22Rv1 (cell line): Measurements from ENCODE around the gene RNF180.
"Not testable (repeated sequence)": the region's sequence is repeated elsewhere in the genome, so short reads cannot be mapped to it uniquely, and the experiment has no call there.

ENCODE experiments used
- H3K27ac ChIP-seq: fragments of 450-650 bp; 2 replicates; pipeline ENCODE4 v1.5.1; 2017
- CTCF ChIP-seq: fragments of 450-650 bp; IDR thresholded peaks from 2 replicates; pipeline ENCODE4 v1.5.1; 2017; ENCODE audit warnings: mild to moderate bottlenecking
- ZFX ChIP-seq: fragments of 450-650 bp; IDR thresholded peaks from 2 replicates; pipeline ENCODE4 v1.6.1; 2017; ENCODE audit warnings: antibody characterized with exemption, borderline replicate concordance

RNF180 gene

GRCh38 chr5:64213531-64213930 is 47.9 kb downstream of the RNF180 start:
- H3K27ac ChIP-seq, result no peak overlapping the region
- no peak for TF ChIP-seq CTCF
- TF ChIP-seq ZFX, result no peak

- H3K27ac ChIP-seq, result no peak overlapping the region
- TF ChIP-seq CTCF (no peak), ZFX (no peak)
Measured at GRCh38 chr5:64214132-64214531, 48.5 kb downstream of the RNF180 start.

GRCh38 chr5:64221911-64222310 is 56.3 kb downstream of the RNF180 start:
- H3K27ac ChIP-seq, result no peak overlapping the region
- TF ChIP-seq CTCF (no peak), ZFX (no peak)

GRCh38 chr5:64225286-64225981 is 59.8 kb downstream of the RNF180 start:
- H3K27ac ChIP-seq, result not testable (repeated sequence)

GRCh38 chr5:64227131-64227537 is 61.5 kb downstream of the RNF180 start:
- H3K27ac ChIP-seq, result not testable (repeated sequence)

GRCh38 chr5:64229163-64229774 is 63.6 kb downstream of the RNF180 start:
- TF ChIP-seq ZFX, result no peak
- peak; percentile 78 for TF ChIP-seq CTCF
- H3K27ac ChIP-seq, result no peak overlapping the region

- TF ChIP-seq CTCF (no peak), ZFX (no peak)
- H3K27ac ChIP-seq, result no peak overlapping the region
Measured at GRCh38 chr5:64260756-64261155, 95.1 kb downstream of the RNF180 start.

GRCh38 chr5:64269164-64269563 is 103.5 kb downstream of the RNF180 start:
- TF ChIP-seq ZFX, result no peak
- no peak for TF ChIP-seq CTCF
- H3K27ac ChIP-seq, result no peak overlapping the region
